Transverse colon (tissue), 4 donors: ENCODE measurements around the gene ZNF654. TPM values are rescaled to one million over a fixed set of nuclear protein-coding genes. Genes with fewer than 3 reads are reported as not detected.

Source experiments
- DNase-seq: peaks from one replicate; pipeline ENCODE4 v3.0.0-alpha.2; 2019
- H3K27ac ChIP-seq, 4 donors: fragments of 200-600 bp; sonication (generic); 2 replicates each; pipeline ENCODE4 v1.5.1; 2016 to 2018; ENCODE audit warnings: inconsistent platforms in 4 of 4
- H3K27me3 ChIP-seq: fragments of 200-600 bp; sonication (generic); 2 replicates; pipeline ENCODE4 v1.5.1; 2017; ENCODE audit warnings: inconsistent platforms
- H3K36me3 ChIP-seq, 4 donors: fragments of 200-600 bp; sonication (generic); 2 replicates each; pipeline ENCODE4 v1.5.1; 2017 to 2019; ENCODE audit warnings: inconsistent platforms in 4 of 4
- H3K4me1 ChIP-seq, 4 donors: fragments of 200-600 bp; sonication (generic); 2 replicates each; pipeline ENCODE4 v1.5.1; 2017 to 2020; ENCODE audit warnings: inconsistent platforms in 4 of 4
- H3K4me3 ChIP-seq, 4 donors: fragments of 200-600 bp; sonication (generic); 1 replicate in 1 of 4; 2 replicates in 3 of 4; pipeline versions ENCODE4 v1.5.1 to v1.6.1; 2017 to 2019; ENCODE audit warnings: inconsistent platforms in 4 of 4
- H3K9me3 ChIP-seq, 2 donors: fragments of 200-600 bp; sonication (generic); 2 replicates each; pipeline ENCODE4 v1.5.1; 2017 to 2019; ENCODE audit warnings: inconsistent platforms in 2 of 2
- CTCF ChIP-seq, 5 experiments: fragments of 200-600 bp in 3 of 5; fragments of 450-650 bp in 2 of 5; sonication (generic) in 3 of 5; IDR thresholded peaks; 1 replicate in 2 of 5; 2 replicates in 3 of 5; pipeline ENCODE4 v1.5.1; 2016 to 2017; ENCODE audit warnings: antibody characterized with exemption in 5 of 5, inconsistent platforms in 3 of 5, mild to moderate bottlenecking in 2 of 5, moderate library complexity in 1 of 5
- EP300 ChIP-seq: sonication (generic); formaldehyde crosslinking; IDR thresholded peaks from one replicate; pipeline ENCODE4 v1.6.1; 2017; ENCODE audit warnings: antibody characterized with exemption, low read depth
- POLR2A ChIP-seq: fragments of 450-650 bp; IDR thresholded peaks from one replicate; pipeline ENCODE4 v1.6.1; 2016; ENCODE audit warnings: antibody characterized with exemption, mild to moderate bottlenecking, moderate library complexity
- POLR2AphosphoS5 ChIP-seq, 3 donors: sonication (generic); formaldehyde crosslinking; IDR thresholded peaks; one replicate each; pipeline ENCODE4 v1.6.1; 2016; ENCODE audit warnings: antibody characterized with exemption in 3 of 3
- WGBS, 2 donors: methylation state at CpG; one replicate each; pipeline ENCODE4 v1.1.5; 2018; ENCODE audit warnings: low coverage in 1 of 2; 5-methylcytosine and 5-hydroxymethylcytosine counted together
- in situ Hi-C, 4 donors: fragments of 200-750 bp; cut with MboI; loops; one replicate each; pipeline versions ENCODE4 v1.15.0 to v1.15.1; 2017; ENCODE audit warnings: low sequenced_read_pairs in 3 of 4, low pct_ligation_motif_present in 1 of 4, low pct_unique_long_range_greater_than_20kb in 1 of 4
- intact Hi-C: fragments of 100-400 bp; cut with DNase I; formaldehyde crosslinking; loops from one replicate; pipeline ENCODE4 v1.15.1; 2023; ENCODE audit warnings: low total_unique reads
- total RNA-seq, 4 donors: library from RNA; depleted of rRNA; stranded (reverse); fragments of >200 nt; gene quantifications; one replicate each; pipeline ENCODE4 v1.1.0, GENCODE V29; 2016

Gene ZNF654
- total RNA-seq, 4 donors from 2014 or later, result 7.2 to 16.8 (median 13.5) TPM

GRCh38 chr3:88090681-88091080 is 31.6 kb downstream of the ZNF654 start:
- intact Hi-C loops (no loop called here), in situ Hi-C loops (no loop called here)
- no peaks in the 10 kb centered on the region for H3K9me3 ChIP-seq
- no peak overlapping the region for H3K4me3 ChIP-seq
- no peak for DNase-seq
- WGBS, 2 donors, result 69% methylated on average over 4 of the region's 4 CpGs
- TF ChIP-seq POLR2AphosphoS5 (IDR thresholded peaks at IDR 0.05) (no peak), CTCF (IDR thresholded peaks at IDR 0.05) (no peak), EP300 (no peak), POLR2A (no peak)
- H3K36me3 ChIP-seq, result peaks cover 0 to 7% (median 0%) of the 10 kb centered on the region in 4 donors
- H3K27ac ChIP-seq, result no peak overlapping the region
- H3K27me3 ChIP-seq, result no peaks in the 10 kb centered on the region
- peaks cover 0 to 5% (median 0%) of the 10 kb centered on the region in 4 donors for H3K4me1 ChIP-seq

GRCh38 chr3:88092270-88092669 is 33.2 kb downstream of the ZNF654 start:
- no peak for DNase-seq
- H3K4me1 ChIP-seq, result peaks cover 0 to 5% (median 0%) of the 10 kb centered on the region in 4 donors
- H3K36me3 ChIP-seq, result no peaks in the 10 kb centered on the region
- intact Hi-C loops, result no loop called here
- no peak overlapping the region for H3K27ac ChIP-seq
- H3K4me3 ChIP-seq, result no peak overlapping the region
- H3K27me3 ChIP-seq, result no peaks in the 10 kb centered on the region
- no peaks in the 10 kb centered on the region for H3K9me3 ChIP-seq
- no peak for TF ChIP-seq EP300
- no peak for TF ChIP-seq POLR2A
- TF ChIP-seq CTCF (IDR thresholded peaks at IDR 0.05), result no peak
- TF ChIP-seq POLR2AphosphoS5 (IDR thresholded peaks at IDR 0.05), result no peak
- in situ Hi-C loops, result no loop called here

- Histone ChIP-seq H3K4me1 (peaks cover 0 to 5% (median 0%) of the 10 kb centered on the region in 4 donors), H3K4me3 (no peak overlapping the region), H3K27ac (no peak overlapping the region), H3K36me3 (peaks cover 0 to 4% (median 0%) of the 10 kb centered on the region in 4 donors), H3K9me3 (no peaks in the 10 kb centered on the region), H3K27me3 (no peaks in the 10 kb centered on the region)
- DNase-seq, result no peak
- intact Hi-C loops, result no loop called here
- TF ChIP-seq POLR2AphosphoS5 (IDR thresholded peaks at IDR 0.05) (no peak), EP300 (no peak), POLR2A (no peak), CTCF (IDR thresholded peaks at IDR 0.05) (no peak)
- 88 to 100% methylated on average over 1 of the region's 1 CpG for WGBS, 2 donors
- in situ Hi-C loops, result no loop called here
These were observed 34.2 kb downstream of the ZNF654 start for GRCh38 chr3:88093266-88093665.

- TF ChIP-seq POLR2AphosphoS5 (IDR thresholded peaks at IDR 0.05) (no peak), EP300 (no peak), POLR2A (no peak)
- Histone ChIP-seq H3K27ac (no peak overlapping the region), H3K4me1 (no peaks in the 10 kb centered on the region), H3K9me3 (no peaks in the 10 kb centered on the region), H3K36me3 (peaks cover 0 to 6% (median 0%) of the 10 kb centered on the region in 4 donors), H3K27me3 (no peaks in the 10 kb centered on the region), H3K4me3 (no peak overlapping the region)
- intact Hi-C loops, result loop anchor here (5.0 kb wide), 1 partner anchor 441 kb away; no protein-coding TSS in a partner anchor
- 93 to 98% methylated on average over 1 of the region's 1 CpG for WGBS, 2 donors
- in situ Hi-C loops, result loop anchor here in 1 of 4 donors (25.0 kb wide), 1 partner anchor 339 kb away; no protein-coding TSS in a partner anchor
- no peak for DNase-seq
These were observed 42.1 kb downstream of the ZNF654 start for GRCh38 chr3:88101142-88101541.

- Histone ChIP-seq H3K36me3 (no peaks in the 10 kb centered on the region), H3K27me3 (no peaks in the 10 kb centered on the region), H3K9me3 (no peaks in the 10 kb centered on the region), H3K4me3 (no peak overlapping the region), H3K4me1 (no peaks in the 10 kb centered on the region), H3K27ac (no peak overlapping the region)
- TF ChIP-seq CTCF (IDR thresholded peaks at IDR 0.05), result no peak
- no peak for TF ChIP-seq POLR2AphosphoS5 (IDR thresholded peaks at IDR 0.05)
- TF ChIP-seq POLR2A, result no peak
- TF ChIP-seq EP300, result no peak
- in situ Hi-C loops, result loop anchor here in 1 of 4 donors (25.0 kb wide), 1 partner anchor 343 kb away; no protein-coding TSS in a partner anchor
- DNase-seq, result no peak
- intact Hi-C loops, result no loop called here
These were observed 46.3 kb downstream of the ZNF654 start for GRCh38 chr3:88105325-88105724.
